HEK293T (cell line): ENCODE data around the gene ATG7.

ENCODE experiments used
- ARNT ChIP-seq: fragments of 450-650 bp; IDR thresholded peaks from 2 replicates; pipeline ENCODE4 v1.6.1; 2017; ENCODE audit warnings: mild to moderate bottlenecking
- BHLHE40 ChIP-seq: fragments of 450-650 bp; IDR thresholded peaks from 2 replicates; pipeline ENCODE4 v1.6.1; 2016; ENCODE audit warnings: mild to moderate bottlenecking, moderate library complexity, borderline replicate concordance
- ELF4 ChIP-seq: fragments of 450-650 bp; IDR thresholded peaks from 2 replicates; pipeline ENCODE4 v1.6.1; 2017; ENCODE audit warnings: antibody characterized with exemption
- FOXA1 ChIP-seq: fragments of 450-650 bp; IDR thresholded peaks from 2 replicates; pipeline ENCODE4 v1.6.1; 2016; ENCODE audit warnings: mild to moderate bottlenecking
- FOXM1 ChIP-seq: fragments of 450-650 bp; IDR thresholded peaks from 2 replicates; pipeline ENCODE4 v1.6.1; 2017; ENCODE audit warnings: mild to moderate bottlenecking, borderline replicate concordance
- L3MBTL2 ChIP-seq: fragments of 450-650 bp; conservative IDR thresholded peaks from 2 replicates; pipeline ENCODE4 v1.6.1; 2016; ENCODE audit warnings: mild to moderate bottlenecking
- SP1 ChIP-seq: fragments of 450-650 bp; IDR thresholded peaks from 2 replicates; pipeline ENCODE4 v1.6.1; 2017
- SUZ12 ChIP-seq: fragments of 450-650 bp; IDR thresholded peaks from 2 replicates; pipeline ENCODE4 v1.6.1; 2016; ENCODE audit warnings: mild to moderate bottlenecking
- TARDBP ChIP-seq: fragments of 450-650 bp; IDR thresholded peaks from 2 replicates; pipeline ENCODE4 v1.6.1; 2016

GRCh38 chr3:11447584-11448200 lies 175.5 kb downstream of the ATG7 start:
- TF ChIP-seq ARNT (no peak), TARDBP (no peak), L3MBTL2 (no peak), SP1 (no peak), BHLHE40 (no peak), SUZ12 (no peak), ELF4 (no peak), FOXM1 (no peak), FOXA1 (no peak)
